ENCODE results near the gene PPL. TPM values are rescaled to one million over a fixed set of nuclear protein-coding genes. Genes with fewer than 3 reads are reported as not detected.

The PPL gene
- polyA plus RNA-seq, 3 donors = 0.02 TPM; not detected in 2

- Mint-ChIP-seq H3K27ac (peak overlapping the region in 1 of 7 donors; percentile 50), H3K27me3 (ENCODE audit: low read depth in 3 of 3) (peaks cover 3 to 24% (median 11%) of the 10 kb centered on the region in 3 donors), H3K4me1 (peaks cover 29% of the 10 kb centered on the region), H3K36me3 (no peaks in the 10 kb centered on the region), H3K4me3 (peak overlapping the region in 1 of 2 donors; percentile 39), H3K9me3 (peaks cover 0 to 3% (median 0%) of the 10 kb centered on the region in 7 donors)
- Histone ChIP-seq H3K9ac (ENCODE audit: insufficient read depth, low read length, poor library complexity, severe bottlenecking) (no peak overlapping the region), H3K36me3 (replicated peaks in 1 of 2; ENCODE audit: control insufficient read depth in 1 of 2, insufficient read depth in 2 of 2, low read length in 2 of 2) (no peaks in the 10 kb centered on the region), H3K27me3 (ENCODE audit: control insufficient read depth in 2 of 2, insufficient read depth in 2 of 2, low read length in 2 of 2) (no peaks in the 10 kb centered on the region), H3K4me3 (replicated peaks in 1 of 3; ENCODE audit: low read depth in 2 of 3, low read length in 3 of 3) (no peak overlapping the region), H2AFZ (ENCODE audit: insufficient read depth, low read depth, low read length, poor library complexity, severe bottlenecking) (no peak overlapping the region), H3K27ac (ENCODE audit: low read depth in 1 of 2, low read length in 2 of 2) (no peak overlapping the region), H4K20me1 (ENCODE audit: insufficient read depth, low read length) (no peaks in the 10 kb centered on the region), H3K4me2 (replicated peaks; ENCODE audit: extremely low read depth, low read length, poor library complexity, severe bottlenecking) (no peak overlapping the region), H3K9me3 (replicated peaks in 1 of 2; ENCODE audit: control insufficient read depth in 1 of 2, insufficient read depth in 1 of 2, low read length in 2 of 2) (no peaks in the 10 kb centered on the region), H3K4me1 (ENCODE audit: control insufficient read depth in 1 of 2, insufficient read depth in 2 of 2, low read length in 2 of 2) (peaks cover 20 to 32% of the 10 kb centered on the region in 2 donors), H3K79me2 (ENCODE audit: insufficient read depth, low read length) (no peaks in the 10 kb centered on the region)
- intact Hi-C loops (cut with micrococcal nuclease) = no loop called here
- 94% methylated on average over 5 of the region's 11 CpGs for WGBS (ENCODE audit: insufficient coverage)
- no peak for TF ChIP-seq CTCF (IDR thresholded peaks at IDR 0.05)
- DNase-seq = no peak
Measured at GRCh38 chr16:4945560-4946502, 8.9 kb upstream of the PPL start.

- intact Hi-C loops (cut with micrococcal nuclease) = no loop called here
- H3K4me2 ChIP-seq (replicated peaks; ENCODE audit: extremely low read depth, low read length, poor library complexity, severe bottlenecking) = no peak overlapping the region
Measured at GRCh38 chr16:4944333-4945281, 7.7 kb upstream of the PPL start.

More at GRCh38 chr16:4944333-4945281, 7.7 kb upstream of the PPL start:
- Histone ChIP-seq H4K20me1 (ENCODE audit: insufficient read depth, low read length) (no peaks in the 10 kb centered on the region), H3K27me3 (ENCODE audit: control insufficient read depth in 2 of 2, insufficient read depth in 2 of 2, low read length in 2 of 2) (no peaks in the 10 kb centered on the region), H3K9me3 (replicated peaks in 1 of 2; ENCODE audit: control insufficient read depth in 1 of 2, insufficient read depth in 1 of 2, low read length in 2 of 2) (no peaks in the 10 kb centered on the region), H3K9ac (ENCODE audit: insufficient read depth, low read length, poor library complexity, severe bottlenecking) (no peak overlapping the region), H2AFZ (ENCODE audit: insufficient read depth, low read depth, low read length, poor library complexity, severe bottlenecking) (no peak overlapping the region), H3K4me1 (ENCODE audit: control insufficient read depth in 1 of 2, insufficient read depth in 2 of 2, low read length in 2 of 2) (peaks cover 20 to 32% of the 10 kb centered on the region in 2 donors), H3K27ac (ENCODE audit: low read depth in 1 of 2, low read length in 2 of 2) (no peak overlapping the region), H3K4me3 (replicated peaks in 1 of 3; ENCODE audit: low read depth in 2 of 3, low read length in 3 of 3) (no peak overlapping the region), H3K79me2 (ENCODE audit: insufficient read depth, low read length) (no peaks in the 10 kb centered on the region), H3K36me3 (replicated peaks in 1 of 2; ENCODE audit: control insufficient read depth in 1 of 2, insufficient read depth in 2 of 2, low read length in 2 of 2) (no peaks in the 10 kb centered on the region)
- H3K27me3 Mint-ChIP-seq (ENCODE audit: low read depth in 3 of 3) = peaks cover 6 to 29% (median 11%) of the 10 kb centered on the region in 3 donors
- no peak overlapping the region for H3K27ac Mint-ChIP-seq
- H3K9me3 Mint-ChIP-seq = peaks cover 0 to 3% (median 0%) of the 10 kb centered on the region in 7 donors
- peak; percentile 25 to 73 (median 42) for DNase-seq
- no peak overlapping the region for H3K4me3 Mint-ChIP-seq
- no peak for TF ChIP-seq CTCF (IDR thresholded peaks at IDR 0.05)
- no peaks in the 10 kb centered on the region for H3K36me3 Mint-ChIP-seq
- peaks cover 29% of the 10 kb centered on the region for H3K4me1 Mint-ChIP-seq
- WGBS (ENCODE audit: insufficient coverage) = 44% methylated on average over 20 of the region's 20 CpGs
